ENCODE data around the gene ZCCHC13. TPM values are rescaled to one million over a fixed set of nuclear protein-coding genes. Genes with fewer than 3 reads are reported as not detected.
"Not testable (repeated sequence)": the region's sequence is repeated elsewhere in the genome, so short reads cannot be mapped to it uniquely, and the experiment has no call there.

Gene ZCCHC13
- total RNA-seq, 1 experiment from 2014 or later: not detected

- no peak for ATAC-seq
- peaks cover 4% of the 10 kb centered on the region for H3F3A ChIP-seq (ENCODE audit: low read length, unreplicated experiment)
- no peaks in the 10 kb centered on the region for H3K27me3 ChIP-seq (ENCODE audit: low read length)
- H3K4me3 ChIP-seq (ENCODE audit: low read length): no peak overlapping the region
- no peaks in the 10 kb centered on the region for H4K20me1 ChIP-seq (ENCODE audit: low read length)
- ChIA-PET CTCF (no interaction called here), POLR2A (ENCODE audit: unreplicated experiment) (no interaction called here)
- intact Hi-C loops (cut with micrococcal nuclease): no loop called here
- no peaks in the 10 kb centered on the region for H3K79me2 ChIP-seq (ENCODE audit: low read length)
- H3K9me3 ChIP-seq (ENCODE audit: low read length): no peaks in the 10 kb centered on the region
- H3K4me2 ChIP-seq (ENCODE audit: low read length): no peak overlapping the region
- no peak for TF ChIP-seq EZH2 (IDR thresholded peaks at IDR 0.05; ENCODE audit: low read length, unreplicated experiment)
- TF ChIP-seq CTCF (conservative IDR thresholded peaks at IDR 0.05; ENCODE audit: low read depth, low read length): no peak
- no peak for TF ChIP-seq EZH2phosphoT487 (IDR thresholded peaks at IDR 0.05; ENCODE audit: borderline replicate concordance, low read length)
- H3K4me1 ChIP-seq (ENCODE audit: insufficient read depth, low read length): peaks cover 8% of the 10 kb centered on the region
- H3K9ac ChIP-seq (ENCODE audit: low read length): no peak overlapping the region
- no peak for DNase-seq
- H3K36me3 ChIP-seq (ENCODE audit: low read depth, low read length): no peaks in the 10 kb centered on the region
- no peak overlapping the region for H2AFZ ChIP-seq (ENCODE audit: low read length)
- H3K9me2 ChIP-seq (replicated peaks; ENCODE audit: low read length): no peaks in the 10 kb centered on the region
- no TSS peak for BruUV-seq (replicated peaks)
- H3K27ac ChIP-seq (ENCODE audit: low read length): no peak overlapping the region
These were observed 34.9 kb downstream of the ZCCHC13 start for GRCh38 chrX:74338852-74339251.

- BruUV-seq (replicated peaks): no TSS peak
- Histone ChIP-seq H3F3A (ENCODE audit: low read length, unreplicated experiment) (peaks cover 4% of the 10 kb centered on the region), H3K4me2 (ENCODE audit: low read length) (no peak overlapping the region), H3K36me3 (ENCODE audit: low read depth, low read length) (no peaks in the 10 kb centered on the region), H3K27ac (ENCODE audit: low read length) (no peak overlapping the region), H3K79me2 (ENCODE audit: low read length) (no peaks in the 10 kb centered on the region), H4K20me1 (ENCODE audit: low read length) (no peaks in the 10 kb centered on the region), H3K27me3 (ENCODE audit: low read length) (no peaks in the 10 kb centered on the region), H3K9me2 (replicated peaks; ENCODE audit: low read length) (no peaks in the 10 kb centered on the region), H3K4me1 (ENCODE audit: insufficient read depth, low read length) (peaks cover 8% of the 10 kb centered on the region), H3K4me3 (ENCODE audit: low read length) (no peak overlapping the region), H3K9me3 (ENCODE audit: low read length) (no peaks in the 10 kb centered on the region), H2AFZ (ENCODE audit: low read length) (no peak overlapping the region), H3K9ac (ENCODE audit: low read length) (no peak overlapping the region)
- CTCF ChIA-PET: no interaction called here
- POLR2A ChIA-PET (ENCODE audit: unreplicated experiment): no interaction called here
- TF ChIP-seq CTCF (conservative IDR thresholded peaks at IDR 0.05; ENCODE audit: low read depth, low read length) (no peak), EZH2phosphoT487 (IDR thresholded peaks at IDR 0.05; ENCODE audit: borderline replicate concordance, low read length) (no peak), EZH2 (IDR thresholded peaks at IDR 0.05; ENCODE audit: low read length, unreplicated experiment) (no peak)
- ATAC-seq (no peak), DNase-seq (no peak)
- intact Hi-C loops (cut with micrococcal nuclease): loop anchor here (5.0 kb wide), 1 partner anchor 108 kb away; no protein-coding TSS in a partner anchor
These were observed 36.1 kb downstream of the ZCCHC13 start for GRCh38 chrX:74340051-74340450.

- H3F3A ChIP-seq (ENCODE audit: low read length, unreplicated experiment); H3K79me2 ChIP-seq (ENCODE audit: low read length); H3K9ac ChIP-seq (ENCODE audit: low read length); BruUV-seq (replicated peaks); DNase-seq; H3K9me3 ChIP-seq (ENCODE audit: low read length); H3K4me2 ChIP-seq (ENCODE audit: low read length); H3K9me2 ChIP-seq (replicated peaks; ENCODE audit: low read length); H3K36me3 ChIP-seq (ENCODE audit: low read depth, low read length); POLR2A ChIA-PET (ENCODE audit: unreplicated experiment); H3K27me3 ChIP-seq (ENCODE audit: low read length); H2AFZ ChIP-seq (ENCODE audit: low read length); H3K4me1 ChIP-seq (ENCODE audit: insufficient read depth, low read length); H4K20me1 ChIP-seq (ENCODE audit: low read length); ATAC-seq; H3K27ac ChIP-seq (ENCODE audit: low read length); H3K4me3 ChIP-seq (ENCODE audit: low read length); CTCF ChIA-PET: not testable (repeated sequence)
- intact Hi-C loops (cut with micrococcal nuclease): loop anchor here (5.0 kb wide), 1 partner anchor 110 kb away; no protein-coding TSS in a partner anchor
These were observed 38.2 kb downstream of the ZCCHC13 start for GRCh38 chrX:74342211-74342610.

All from PC-3 (cell line).